HG02610 (cell line): Measurements from ENCODE around the gene KISS1R.

Experiments
- ATAC-seq: cut with Tn5 transposase; IDR thresholded peaks from one replicate; pipeline ENCODE4 v1.9.1; 2021; ENCODE audit warnings: mild to moderate bottlenecking, moderate library complexity; ENCODE audit not compliant: unreplicated experiment

KISS1R gene

DNA sequence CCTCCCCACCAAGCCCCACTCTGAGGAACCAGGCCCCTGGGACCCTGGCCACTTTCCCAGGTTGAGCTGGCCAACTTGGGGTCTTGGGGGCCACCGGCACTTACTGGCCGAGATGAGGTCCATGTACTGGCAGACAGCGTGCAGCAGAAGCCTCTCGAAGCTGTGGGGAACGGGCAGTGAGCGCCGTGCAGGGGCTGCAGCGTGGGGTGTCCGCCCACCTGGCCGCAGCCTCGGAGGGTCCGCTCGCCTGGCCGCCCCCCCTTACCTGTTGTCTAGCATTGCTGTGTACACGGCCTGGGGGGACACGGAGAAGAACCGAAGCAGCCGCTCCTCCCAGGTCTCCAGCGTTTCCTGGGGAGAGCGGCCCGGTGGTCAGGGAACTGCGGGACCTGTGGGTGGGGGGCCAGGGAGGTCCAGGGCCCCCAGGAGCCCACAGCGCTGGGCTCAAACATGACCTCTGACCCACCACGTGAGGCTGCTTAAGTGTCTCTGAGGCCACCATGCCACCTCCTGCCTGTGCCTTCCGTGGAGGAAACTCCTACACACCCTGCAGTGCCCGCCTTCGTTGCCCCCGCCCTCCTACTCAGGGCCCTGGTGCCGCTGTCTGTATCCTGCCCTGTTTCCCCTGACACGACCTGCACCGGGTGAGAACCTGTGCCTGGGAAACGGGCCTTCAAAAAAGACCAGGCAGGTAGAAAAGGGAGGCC, 17.6 kb upstream of the KISS1R start:
- ATAC-seq, result no peak

DNA sequence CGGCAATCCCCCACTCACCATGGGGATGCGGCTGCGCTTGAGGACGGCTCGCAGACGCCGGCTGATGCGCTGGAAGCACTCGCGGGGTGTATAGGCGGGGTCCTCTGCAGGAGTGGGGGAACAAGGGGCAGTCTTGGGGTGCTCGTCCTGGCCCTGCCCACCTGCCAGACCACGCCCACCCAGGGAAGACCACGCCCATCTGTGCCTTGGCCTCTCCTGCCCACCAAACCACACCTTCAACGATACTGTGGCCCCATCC, 17.2 kb upstream of the KISS1R start:
- no peak for ATAC-seq

DNA sequence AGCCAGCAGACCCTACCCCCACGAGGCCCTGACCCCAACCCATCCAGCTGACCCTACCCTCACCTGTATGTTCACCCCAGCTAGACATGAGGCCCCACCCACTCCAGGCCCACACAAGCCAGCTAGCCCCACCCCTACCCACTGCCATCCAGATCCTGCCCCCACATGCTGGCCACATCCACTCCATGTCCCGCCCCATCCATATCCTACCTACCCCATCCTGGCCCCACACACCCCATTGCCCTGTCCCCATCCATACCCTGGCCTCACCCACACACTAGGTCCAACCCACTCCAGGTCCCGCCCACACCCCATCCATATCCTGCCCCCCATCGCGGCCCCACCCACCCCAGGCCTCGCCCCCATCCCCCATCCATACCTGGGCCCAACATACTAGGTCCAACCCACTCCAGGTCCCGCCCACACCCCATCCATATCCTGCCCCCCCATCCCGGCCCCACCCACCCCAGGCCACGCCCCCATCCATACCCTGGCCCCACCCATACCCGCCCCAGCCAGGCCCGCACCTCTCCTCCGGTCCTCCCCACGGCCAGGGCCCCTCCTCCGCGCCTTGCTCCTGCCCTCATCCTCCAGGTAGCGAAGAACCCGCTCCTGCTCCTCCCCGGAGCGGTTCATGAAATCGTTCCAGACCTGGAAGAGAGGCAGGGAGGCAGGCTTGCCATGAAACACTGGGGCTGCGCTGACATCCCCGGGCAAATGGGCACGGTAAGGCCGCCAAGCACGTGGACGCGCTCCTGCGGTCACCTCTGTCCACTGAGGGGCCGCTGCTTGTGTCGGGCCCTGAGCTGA, 16.6 kb upstream of the KISS1R start:
- ATAC-seq, result no peak

DNA sequence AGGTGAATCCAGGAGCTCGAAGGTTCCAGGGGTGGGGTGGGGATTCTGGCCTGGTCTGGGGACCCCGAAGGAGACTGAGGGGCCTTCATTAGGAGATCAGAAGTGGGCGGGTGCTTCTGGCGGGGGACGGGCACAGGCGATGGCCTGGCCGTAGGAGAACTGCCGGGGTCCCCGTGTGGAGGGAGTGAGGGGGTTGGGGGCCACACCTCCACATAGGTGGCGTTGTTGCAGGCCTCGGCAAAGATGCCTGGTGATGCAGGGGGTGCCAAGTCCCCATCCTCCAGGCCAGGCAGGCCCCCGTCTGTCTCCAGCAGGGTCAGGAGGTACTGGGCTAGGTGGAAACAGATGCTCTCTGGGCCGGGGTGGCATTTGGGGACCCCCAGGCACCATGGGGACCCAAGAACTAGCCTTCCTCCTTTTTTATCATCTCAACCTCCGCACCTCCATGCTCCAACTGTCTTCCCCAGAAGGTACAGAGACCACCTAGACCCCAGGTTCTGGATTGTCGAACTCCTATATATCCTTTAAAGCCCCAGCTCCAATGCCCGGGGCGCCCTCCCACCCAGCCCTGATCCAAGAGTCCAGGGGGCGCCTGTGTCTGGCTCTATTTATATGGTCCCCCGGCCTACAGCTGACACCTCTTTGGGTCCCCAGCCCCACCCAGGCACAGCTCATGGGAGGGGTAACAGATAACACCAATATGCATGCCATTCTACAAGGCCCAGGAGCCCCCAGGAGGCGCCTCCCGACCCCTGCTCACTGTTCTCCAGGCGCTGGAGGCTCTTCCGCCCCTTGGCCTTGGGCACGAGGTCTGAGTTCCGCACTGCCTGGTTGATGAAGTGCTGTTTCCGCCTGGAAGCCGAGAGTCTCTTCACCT, 15.7 kb upstream of the KISS1R start:
- no peak for ATAC-seq

DNA sequence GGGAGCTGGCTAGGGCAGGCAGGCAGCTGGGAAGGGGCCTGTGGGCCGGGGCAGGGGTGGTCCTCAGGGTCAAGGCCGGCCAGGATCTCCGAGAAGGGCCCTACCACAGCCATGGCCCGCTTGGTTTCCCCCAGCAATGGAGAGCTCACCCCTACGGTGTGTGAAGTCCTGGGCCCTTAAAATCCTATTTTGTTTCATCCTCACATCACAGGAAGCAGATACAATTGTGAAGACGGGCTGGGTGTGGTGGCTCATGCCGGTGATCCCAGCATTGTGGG, 15.1 kb upstream of the KISS1R start:
- no peak for ATAC-seq

DNA sequence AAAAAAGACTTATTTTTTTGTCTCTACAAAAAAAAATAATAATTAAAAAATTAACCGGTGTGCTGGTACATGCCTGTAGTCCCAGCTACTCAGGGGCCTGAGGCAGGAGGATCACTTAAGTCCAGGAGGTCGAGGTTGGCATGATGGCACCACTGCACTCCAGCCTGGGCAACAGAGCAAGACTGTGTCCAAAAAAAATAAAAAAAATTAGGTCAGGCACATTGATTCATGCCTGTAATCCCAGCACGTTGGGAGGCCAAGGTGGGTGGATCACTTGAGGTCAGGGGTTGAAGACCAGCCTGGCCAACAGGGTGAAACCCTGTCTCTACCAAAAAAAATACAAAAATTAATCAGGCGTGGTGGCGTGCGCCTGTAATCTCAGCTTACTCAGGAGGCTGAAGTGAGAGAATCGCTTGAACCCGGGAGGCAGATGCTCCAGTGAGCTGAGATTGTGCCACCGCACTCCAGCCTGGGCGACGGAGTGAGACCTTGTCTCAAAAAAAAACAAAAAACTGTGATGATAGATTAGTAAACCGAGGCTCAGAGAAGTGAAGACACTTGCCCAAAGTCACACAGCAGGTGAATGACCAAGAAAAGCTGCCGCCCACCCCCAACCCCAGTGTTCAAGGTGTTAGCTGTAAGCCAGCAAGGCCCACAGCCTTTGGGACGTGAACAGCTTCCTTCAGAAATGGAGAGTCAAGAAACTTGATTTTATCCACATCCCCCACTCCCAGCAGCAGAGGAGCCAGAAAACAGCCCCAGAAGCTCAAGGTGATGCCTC, 14.5 kb upstream of the KISS1R start:
- no peak for ATAC-seq

DNA sequence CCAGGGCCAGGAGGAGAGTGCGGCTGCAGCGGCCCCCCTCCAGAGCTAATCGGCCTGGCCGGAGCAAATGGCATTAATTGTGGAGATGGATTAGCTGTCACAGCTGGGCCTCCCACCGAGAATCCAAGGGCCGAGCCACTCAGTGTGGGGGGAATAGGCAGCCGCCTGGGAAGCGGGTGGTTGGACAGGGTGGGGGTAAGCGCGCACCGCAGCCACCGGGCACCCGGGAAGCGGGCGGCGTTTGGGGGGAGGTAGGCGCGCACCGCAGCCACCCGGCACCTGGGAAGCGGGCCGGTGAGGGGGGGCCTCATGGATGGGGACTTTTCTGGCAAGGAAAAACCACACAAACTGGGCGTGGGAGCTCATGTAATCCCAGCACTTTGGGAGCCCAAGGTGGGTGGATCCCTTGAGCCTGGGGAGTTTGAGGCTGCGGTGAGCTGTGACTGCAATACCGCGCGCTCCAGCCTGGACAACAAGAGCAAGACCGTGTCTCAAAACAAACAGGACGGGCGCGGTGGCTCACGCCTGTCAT, 13.8 kb upstream of the KISS1R start:
- no peak for ATAC-seq

DNA sequence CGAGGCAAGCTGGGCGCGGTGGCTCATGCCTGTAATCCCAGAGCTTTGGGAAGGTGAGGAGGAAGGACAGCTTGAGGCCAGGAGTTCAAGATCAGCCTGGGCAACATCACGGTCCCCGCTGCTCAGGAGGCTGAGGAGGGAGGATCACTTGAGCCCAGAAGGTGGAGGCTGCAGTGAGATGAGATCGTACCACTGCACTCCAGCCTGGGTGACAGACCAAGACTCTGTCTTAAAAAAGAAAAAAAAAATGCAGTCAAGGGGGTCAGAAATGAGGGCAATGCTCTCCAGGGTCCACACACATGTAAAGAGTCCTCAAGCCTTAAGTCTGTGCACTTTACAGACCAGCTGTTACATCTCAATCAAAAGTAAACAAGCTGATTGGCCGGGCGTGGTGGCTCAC, 12.6 kb upstream of the KISS1R start:
- ATAC-seq, result no peak

DNA sequence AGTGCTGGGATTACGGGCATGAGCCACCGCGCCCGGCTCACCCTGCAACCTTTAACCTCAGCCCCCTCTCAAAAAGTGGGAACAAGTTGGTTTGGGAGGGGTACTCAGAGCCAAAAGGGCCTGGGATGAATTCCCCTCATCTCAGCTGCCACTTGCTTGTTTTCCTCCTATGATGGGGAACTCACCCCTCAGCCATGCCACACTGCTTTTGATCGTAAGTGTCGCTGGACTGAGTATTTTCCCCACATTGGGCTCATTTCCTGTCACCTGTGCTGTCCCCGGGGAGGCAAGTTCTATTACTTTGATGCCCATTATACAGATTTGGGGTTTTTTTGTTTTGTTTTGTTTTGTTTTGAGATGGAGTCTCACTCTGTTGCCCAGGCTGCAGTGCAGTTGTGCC, 10.7 kb upstream of the KISS1R start:
- ATAC-seq, result no peak

DNA sequence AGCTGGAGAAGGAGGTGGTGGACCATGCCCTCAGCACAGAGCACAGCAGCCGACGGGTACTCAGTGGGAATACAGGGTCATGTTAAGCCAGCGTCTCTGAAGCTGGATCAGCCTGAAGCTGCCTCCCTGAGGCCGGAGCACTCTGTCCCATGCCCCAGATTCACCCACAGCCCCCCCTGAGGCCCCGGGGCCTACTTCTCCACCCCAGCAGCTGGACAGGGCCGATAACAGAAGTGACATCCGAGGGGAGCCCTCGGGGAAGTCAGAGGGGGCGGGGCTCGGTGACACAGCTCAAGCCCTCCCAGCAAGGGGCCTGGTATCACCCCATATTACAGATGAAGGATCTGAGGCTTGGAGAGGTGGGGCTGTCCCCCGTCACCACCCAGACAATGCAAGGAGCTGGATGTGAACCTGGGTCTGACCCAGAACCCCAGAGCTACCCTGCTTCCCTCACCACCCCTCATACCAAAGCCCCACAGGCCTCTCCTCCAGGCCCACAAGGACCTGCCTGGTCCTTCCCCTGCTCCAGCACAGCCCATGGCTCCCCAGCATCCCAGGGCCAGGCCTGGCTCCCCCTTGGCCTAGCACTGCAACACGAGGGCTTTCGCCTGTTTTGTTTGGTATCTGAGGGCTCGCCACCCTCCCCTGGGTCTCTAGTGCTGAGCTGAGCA, 9.8 kb upstream of the KISS1R start:
- peak; percentile 36 for ATAC-seq

DNA sequence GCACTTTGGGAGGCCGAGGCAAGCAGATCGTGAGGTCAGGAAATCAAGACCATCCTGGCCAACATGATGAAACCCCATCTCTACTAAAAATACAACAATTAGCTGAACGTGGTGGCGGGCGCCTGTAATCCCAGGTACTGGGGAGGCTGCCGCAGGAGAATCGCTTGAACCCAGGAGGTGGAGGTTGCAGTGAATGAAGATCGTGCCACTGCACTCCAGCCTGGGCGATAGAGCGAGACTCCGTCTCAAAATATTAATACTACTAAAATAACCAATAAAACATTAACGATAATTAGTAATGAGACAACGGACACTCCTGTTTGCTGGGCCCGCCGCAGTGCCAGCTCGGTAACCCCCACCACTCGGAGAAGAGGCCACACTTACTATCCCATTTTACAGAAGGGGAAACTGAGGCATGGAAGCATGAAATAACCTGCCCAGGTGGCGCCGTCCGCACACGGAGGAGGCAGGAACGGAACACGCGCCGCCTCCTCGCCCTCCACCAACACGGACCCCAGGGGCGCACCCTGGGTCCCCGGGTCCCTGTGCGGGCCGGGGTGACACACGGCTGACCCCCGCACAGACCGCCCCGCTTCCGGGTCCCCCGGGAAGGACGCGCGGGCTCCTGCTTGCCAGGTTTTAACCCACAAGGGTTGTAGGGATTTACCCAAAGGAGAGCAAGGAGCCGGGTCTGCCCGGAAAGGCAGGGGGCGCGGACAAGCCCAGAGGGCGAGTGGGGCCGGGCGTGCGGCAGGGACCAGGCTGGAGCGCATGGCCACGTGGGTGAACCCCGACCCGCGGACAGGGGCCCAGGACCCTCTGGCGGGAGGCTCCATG, 5.7 kb upstream of the KISS1R start:
- no peak for ATAC-seq

DNA sequence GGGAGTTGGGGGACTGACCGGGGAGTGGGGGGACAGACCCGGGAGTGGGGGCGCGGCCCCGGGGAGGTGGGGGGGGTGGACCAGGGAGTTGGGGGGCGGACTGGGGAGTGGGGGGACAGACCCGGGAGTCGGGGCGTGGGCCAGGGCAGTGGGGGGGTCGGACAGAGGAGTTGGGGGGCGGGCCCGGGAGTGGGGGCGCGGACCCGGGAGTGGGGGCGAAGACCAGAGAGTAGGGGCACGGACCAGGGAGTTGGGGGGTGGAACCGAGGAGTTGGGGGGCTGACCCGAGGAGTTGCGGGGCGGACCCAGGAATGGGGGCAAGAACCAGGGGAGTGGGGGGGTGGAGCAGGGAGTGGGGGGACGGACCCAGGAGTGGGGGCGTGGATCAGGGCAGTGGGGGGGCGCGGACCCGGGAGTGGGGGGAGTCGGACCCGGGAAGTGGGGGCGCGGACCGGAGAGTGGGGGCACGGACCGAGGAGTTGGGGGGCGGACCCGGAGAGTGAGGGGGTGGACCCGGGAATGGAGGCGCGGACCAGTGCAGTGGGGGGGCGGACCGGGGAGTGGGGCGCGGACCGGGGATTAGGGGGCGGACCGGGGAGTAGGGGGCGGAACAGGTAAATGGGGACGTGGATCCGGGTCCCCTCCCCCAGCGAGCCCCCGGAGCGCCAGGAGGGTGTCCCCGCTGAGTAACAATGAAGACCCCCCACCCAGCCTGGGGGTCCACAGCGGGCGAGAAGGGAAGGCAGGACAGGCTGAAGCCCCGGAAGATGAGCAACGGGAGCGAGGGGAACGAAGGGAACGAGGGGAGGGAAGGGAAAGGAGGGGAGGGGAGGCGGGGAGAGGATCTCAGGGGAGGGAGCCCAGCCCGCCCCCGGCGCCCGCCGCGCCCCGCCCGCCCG, 4.7 kb upstream of the KISS1R start:
- ATAC-seq, result no peak

DNA sequence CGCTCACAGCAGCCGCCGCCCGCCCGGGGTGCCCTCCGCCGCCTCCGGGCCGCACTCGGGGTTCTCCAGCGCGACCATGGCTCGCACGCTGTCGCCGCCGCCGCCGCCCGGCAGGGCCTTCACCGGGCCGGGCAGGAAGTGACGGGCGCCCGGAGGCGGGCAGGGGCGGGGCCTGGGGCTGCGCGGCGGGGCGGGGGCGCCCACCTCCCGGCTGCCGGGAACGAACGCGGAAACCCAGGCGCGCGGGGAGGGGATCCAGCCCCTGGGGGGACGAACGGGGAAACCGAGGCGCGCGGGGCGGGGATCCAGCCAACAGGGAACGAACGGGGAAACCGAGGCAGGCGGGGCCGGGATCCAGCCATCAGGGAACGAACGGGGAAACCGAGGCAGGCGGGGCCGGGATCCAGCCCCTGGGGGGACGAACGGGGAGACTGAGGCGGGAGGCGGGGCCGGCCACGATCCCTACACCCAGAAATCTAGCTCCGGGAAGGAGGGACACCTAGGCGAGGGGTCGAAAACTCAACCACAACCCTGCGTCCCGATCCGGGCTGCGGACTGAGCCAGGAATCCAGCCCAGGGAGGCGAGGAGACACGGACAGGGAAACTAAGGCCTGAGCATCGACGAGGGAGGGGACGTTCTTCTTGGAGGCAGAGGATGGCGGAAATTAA, 3.9 kb upstream of the KISS1R start, which contains the start of gene R3HDM4:
R3HDM4 (minus strand) TSS at position 140 of the 669 bp plus-strand sequence; CDS start at position 78, 62 bp downstream.
- peak; percentile 48 for ATAC-seq

DNA sequence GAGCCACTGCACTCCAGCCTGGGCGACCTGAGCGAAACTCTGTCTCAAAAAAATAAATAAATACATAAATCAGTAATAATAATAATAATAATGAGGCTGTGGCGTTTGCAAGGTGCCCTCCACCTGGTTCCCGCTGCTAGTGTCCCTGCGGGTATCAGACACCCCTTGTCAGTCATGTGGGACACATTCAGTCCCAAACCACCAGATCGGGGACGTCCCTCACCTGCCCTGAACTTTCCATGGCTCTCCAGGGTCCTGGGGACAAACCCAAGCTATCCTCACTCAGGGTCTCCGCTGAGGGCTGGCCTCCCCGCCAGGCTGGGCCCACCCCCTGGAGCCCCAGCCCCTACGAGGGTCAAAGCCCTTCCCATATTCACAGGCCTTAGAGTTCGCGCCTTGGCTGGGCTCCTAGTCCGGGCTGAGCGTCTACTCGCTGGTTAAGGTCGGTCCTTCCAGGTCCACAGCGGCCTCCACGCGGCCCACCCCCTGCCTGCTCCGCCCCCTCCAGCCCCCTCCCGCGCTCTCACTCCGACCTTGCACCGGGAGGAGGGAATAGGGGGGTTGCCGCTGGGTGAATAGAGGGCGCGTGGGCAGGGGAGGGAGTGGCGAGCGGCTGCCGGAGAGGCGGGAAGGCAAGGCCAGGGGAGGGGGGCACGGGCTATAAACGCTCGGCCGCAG, 349 bp upstream of the KISS1R start:
- no peak for ATAC-seq

DNA sequence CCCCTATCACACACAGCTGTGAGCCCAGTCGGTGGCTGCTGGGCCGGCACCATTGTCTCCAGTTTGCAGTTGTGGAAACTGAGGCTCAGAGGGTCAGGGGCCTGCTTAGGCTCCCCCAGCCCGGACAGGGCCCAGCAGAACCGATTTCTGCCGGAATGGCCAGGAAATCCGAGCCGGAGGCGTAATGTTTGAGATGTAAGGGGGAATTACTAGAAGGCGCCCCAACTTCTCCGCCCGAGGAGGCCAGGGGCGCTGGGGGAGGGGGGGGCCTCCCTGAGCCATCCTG, 962 bp downstream of the KISS1R start:
- no peak for ATAC-seq

DNA sequence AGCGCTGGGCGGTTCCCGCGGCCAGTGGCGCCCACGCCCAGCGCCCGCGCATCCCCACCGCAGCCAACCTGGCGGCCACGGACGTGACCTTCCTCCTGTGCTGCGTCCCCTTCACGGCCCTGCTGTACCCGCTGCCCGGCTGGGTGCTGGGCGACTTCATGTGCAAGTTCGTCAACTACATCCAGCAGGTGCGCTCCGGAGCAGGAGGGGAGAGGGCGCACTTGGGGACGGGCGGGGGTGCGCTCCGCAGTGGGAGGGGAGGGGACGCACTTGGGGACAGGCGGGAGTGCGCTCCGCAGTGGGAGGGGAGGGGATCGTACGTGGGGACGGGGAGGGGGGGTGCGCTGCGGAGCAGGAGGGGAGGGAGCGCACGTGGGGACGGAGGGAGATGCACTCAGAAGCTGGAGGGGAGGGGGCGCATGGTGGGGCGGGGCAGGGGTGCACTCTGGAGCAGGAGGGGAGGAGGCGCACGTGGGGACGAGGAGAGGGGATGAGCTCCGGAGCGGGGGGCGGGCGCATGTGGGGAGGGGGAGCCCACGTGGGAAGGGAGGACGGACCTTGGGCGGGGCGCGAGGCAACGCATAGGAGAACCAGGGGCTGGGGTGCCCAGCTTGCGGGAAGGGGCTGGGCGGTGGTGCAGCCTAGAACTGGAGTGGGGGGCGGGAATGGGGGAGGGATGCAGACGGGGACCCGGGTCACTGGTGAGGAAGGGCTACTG, 1.5 kb downstream of the KISS1R start:
- no peak for ATAC-seq
